Stomach smooth muscle (tissue), 2 donors: Measurements from ENCODE around the gene RBM47.
"Not testable (repeated sequence)": the region's sequence is repeated elsewhere in the genome, so short reads cannot be mapped to it uniquely, and the experiment has no call there.

Experiments
- H3K27ac ChIP-seq: one replicate; pipeline ENCODE4 v1.7.0; 2013; ENCODE audit warnings: mild to moderate bottlenecking, low read length, inconsistent platforms
- H3K27me3 ChIP-seq, 2 donors: one replicate each; pipeline ENCODE4 v1.7.0; 2013; ENCODE audit warnings: low read length in 2 of 2; ENCODE audit not compliant: insufficient read depth in 2 of 2, control insufficient read depth in 1 of 2
- H3K36me3 ChIP-seq, 2 donors: one replicate each; pipeline ENCODE4 v1.7.0; 2013; ENCODE audit warnings: low read length in 2 of 2; ENCODE audit not compliant: control insufficient read depth in 2 of 2, insufficient read depth in 2 of 2
- H3K4me1 ChIP-seq: one replicate; pipeline ENCODE4 v1.7.0; 2013; ENCODE audit warnings: low read length; ENCODE audit not compliant: control insufficient read depth, insufficient read depth
- H3K4me3 ChIP-seq, 2 donors: one replicate each; pipeline ENCODE4 v1.7.0; 2013; ENCODE audit warnings: low read length in 2 of 2
- H3K9ac ChIP-seq, 2 donors: one replicate each; pipeline ENCODE4 v1.7.0; 2013; ENCODE audit warnings: low read length in 2 of 2, mild to moderate bottlenecking in 1 of 2
- H3K9me3 ChIP-seq, 2 donors: one replicate each; pipeline ENCODE4 v1.7.0; 2013; ENCODE audit warnings: low read length in 2 of 2; ENCODE audit not compliant: control insufficient read depth in 2 of 2
- donor health status: healthy.
- donor health status: Pancreatic carcinoma.

The RBM47 gene

GRCh38 chr4:40526741-40527140 is 102.9 kb downstream of the RBM47 start:
- H3K27ac ChIP-seq = no peak overlapping the region
- H3K27me3 ChIP-seq = no peaks in the 10 kb centered on the region
- peaks cover 4% of the 10 kb centered on the region for H3K4me1 ChIP-seq
- H3K4me3 ChIP-seq = no peak overlapping the region
- H3K36me3 ChIP-seq = no peaks in the 10 kb centered on the region
- H3K9me3 ChIP-seq = no peaks in the 10 kb centered on the region
- no peak overlapping the region for H3K9ac ChIP-seq

GRCh38 chr4:40525752-40526598 is 103.7 kb downstream of the RBM47 start:
- no peak overlapping the region for H3K9ac ChIP-seq
- no peaks in the 10 kb centered on the region for H3K27me3 ChIP-seq
- no peak overlapping the region for H3K27ac ChIP-seq
- H3K4me1 ChIP-seq = peaks cover 4% of the 10 kb centered on the region
- H3K36me3 ChIP-seq = no peaks in the 10 kb centered on the region
- no peaks in the 10 kb centered on the region for H3K9me3 ChIP-seq
- no peak overlapping the region for H3K4me3 ChIP-seq

GRCh38 chr4:40524366-40525041 is 105.2 kb downstream of the RBM47 start:
- H3K27me3 ChIP-seq = no peaks in the 10 kb centered on the region
- no peaks in the 10 kb centered on the region for H3K36me3 ChIP-seq
- H3K4me1 ChIP-seq = peaks cover 4% of the 10 kb centered on the region
- H3K27ac ChIP-seq = no peak overlapping the region
- no peak overlapping the region for H3K9ac ChIP-seq
- no peak overlapping the region for H3K4me3 ChIP-seq
- H3K9me3 ChIP-seq = no peaks in the 10 kb centered on the region

GRCh38 chr4:40523581-40523980 is 106.1 kb downstream of the RBM47 start:
- H3K9ac ChIP-seq = no peak overlapping the region
- no peaks in the 10 kb centered on the region for H3K36me3 ChIP-seq
- H3K27ac ChIP-seq = no peak overlapping the region
- H3K27me3 ChIP-seq = no peaks in the 10 kb centered on the region
- H3K9me3 ChIP-seq = no peaks in the 10 kb centered on the region
- H3K4me1 ChIP-seq = peaks cover 4% of the 10 kb centered on the region
- no peak overlapping the region for H3K4me3 ChIP-seq

- Histone ChIP-seq H3K36me3 (no peaks in the 10 kb centered on the region), H3K9ac (no peak overlapping the region), H3K4me1 (peaks cover 4% of the 10 kb centered on the region), H3K27ac (no peak overlapping the region), H3K4me3 (no peak overlapping the region), H3K27me3 (no peaks in the 10 kb centered on the region), H3K9me3 (no peaks in the 10 kb centered on the region)
These were observed 107.7 kb downstream of the RBM47 start for GRCh38 chr4:40521957-40522356.

GRCh38 chr4:40520533-40520932 is 109.1 kb downstream of the RBM47 start:
- no peak overlapping the region for H3K27ac ChIP-seq
- no peak overlapping the region for H3K4me3 ChIP-seq
- no peaks in the 10 kb centered on the region for H3K9me3 ChIP-seq
- H3K27me3 ChIP-seq = no peaks in the 10 kb centered on the region
- no peaks in the 10 kb centered on the region for H3K36me3 ChIP-seq
- no peaks in the 10 kb centered on the region for H3K4me1 ChIP-seq
- H3K9ac ChIP-seq = no peak overlapping the region

GRCh38 chr4:40517081-40517480 is 112.6 kb downstream of the RBM47 start:
- H3K9me3 ChIP-seq, H3K9ac ChIP-seq, H3K36me3 ChIP-seq, H3K4me1 ChIP-seq, H3K4me3 ChIP-seq, H3K27ac ChIP-seq, H3K27me3 ChIP-seq: not testable (repeated sequence)

GRCh38 chr4:40516651-40517050 is 113.0 kb downstream of the RBM47 start:
- Histone ChIP-seq H3K4me1 (no peaks in the 10 kb centered on the region), H3K27ac (no peak overlapping the region), H3K36me3 (no peaks in the 10 kb centered on the region), H3K9ac (no peak overlapping the region), H3K27me3 (no peaks in the 10 kb centered on the region), H3K4me3 (no peak overlapping the region), H3K9me3 (no peaks in the 10 kb centered on the region)

GRCh38 chr4:40515398-40516293 is 114.0 kb downstream of the RBM47 start:
- Histone ChIP-seq H3K9ac (no peak overlapping the region), H3K4me3 (no peak overlapping the region), H3K27me3 (no peaks in the 10 kb centered on the region), H3K9me3 (no peaks in the 10 kb centered on the region), H3K27ac (no peak overlapping the region), H3K4me1 (no peaks in the 10 kb centered on the region), H3K36me3 (no peaks in the 10 kb centered on the region)

GRCh38 chr4:40515037-40515397 is 114.6 kb downstream of the RBM47 start:
- no peak overlapping the region for H3K27ac ChIP-seq
- no peak overlapping the region for H3K9ac ChIP-seq

More at GRCh38 chr4:40515037-40515397, 114.6 kb downstream of the RBM47 start:
- Histone ChIP-seq H3K36me3 (no peaks in the 10 kb centered on the region), H3K27me3 (no peaks in the 10 kb centered on the region), H3K4me3 (no peak overlapping the region), H3K9me3 (no peaks in the 10 kb centered on the region), H3K4me1 (no peaks in the 10 kb centered on the region)
